Skeletal muscle tissue (tissue), 4 donors: ENCODE data around the gene MAP7. TPM values are rescaled to one million over a fixed set of nuclear protein-coding genes. Genes with fewer than 3 reads are reported as not detected.
"Not testable (repeated sequence)": the region's sequence is repeated elsewhere in the genome, so short reads cannot be mapped to it uniquely, and the experiment has no call there.

ENCODE experiments used
- H3K27ac ChIP-seq: one replicate; pipeline ENCODE4 v1.7.0; 2013; ENCODE audit warnings: mild to moderate bottlenecking, low read depth, low read length, inconsistent platforms
- H3K27me3 ChIP-seq, 3 donors: one replicate each; pipeline ENCODE4 v1.7.0; 2013; ENCODE audit warnings: low read length in 3 of 3; ENCODE audit not compliant: control insufficient read depth in 3 of 3, insufficient read depth in 3 of 3
- H3K36me3 ChIP-seq, 3 donors: one replicate each; pipeline ENCODE4 v1.7.0; 2013; ENCODE audit warnings: low read length in 3 of 3; ENCODE audit not compliant: control insufficient read depth in 3 of 3, insufficient read depth in 3 of 3
- H3K4me1 ChIP-seq, 3 donors: one replicate each; pipeline ENCODE4 v1.7.0; 2013; ENCODE audit warnings: low read length in 3 of 3, mild to moderate bottlenecking in 3 of 3; ENCODE audit not compliant: control insufficient read depth in 3 of 3, insufficient read depth in 3 of 3
- H3K4me3 ChIP-seq, 3 donors: one replicate each; pipeline ENCODE4 v1.7.0; 2013; ENCODE audit warnings: low read length in 3 of 3
- H3K9ac ChIP-seq, 3 donors: one replicate each; pipeline ENCODE4 v1.7.0; 2013; ENCODE audit warnings: low read length in 3 of 3, mild to moderate bottlenecking in 3 of 3, moderate library complexity in 2 of 3, low read depth in 1 of 3
- H3K9me3 ChIP-seq, 3 donors: one replicate each; pipeline ENCODE4 v1.7.0; 2013; ENCODE audit warnings: low read length in 3 of 3; ENCODE audit not compliant: control insufficient read depth in 3 of 3
- total RNA-seq: library from RNA; depleted of rRNA; stranded (reverse); fragments of >200 nt; gene quantifications from one replicate; pipeline ENCODE4 v1.2.3, GENCODE V29; 2014
- donor health status: Osteomylitis.

The MAP7 gene
- total RNA-seq, result under 0.01 TPM

DNA sequence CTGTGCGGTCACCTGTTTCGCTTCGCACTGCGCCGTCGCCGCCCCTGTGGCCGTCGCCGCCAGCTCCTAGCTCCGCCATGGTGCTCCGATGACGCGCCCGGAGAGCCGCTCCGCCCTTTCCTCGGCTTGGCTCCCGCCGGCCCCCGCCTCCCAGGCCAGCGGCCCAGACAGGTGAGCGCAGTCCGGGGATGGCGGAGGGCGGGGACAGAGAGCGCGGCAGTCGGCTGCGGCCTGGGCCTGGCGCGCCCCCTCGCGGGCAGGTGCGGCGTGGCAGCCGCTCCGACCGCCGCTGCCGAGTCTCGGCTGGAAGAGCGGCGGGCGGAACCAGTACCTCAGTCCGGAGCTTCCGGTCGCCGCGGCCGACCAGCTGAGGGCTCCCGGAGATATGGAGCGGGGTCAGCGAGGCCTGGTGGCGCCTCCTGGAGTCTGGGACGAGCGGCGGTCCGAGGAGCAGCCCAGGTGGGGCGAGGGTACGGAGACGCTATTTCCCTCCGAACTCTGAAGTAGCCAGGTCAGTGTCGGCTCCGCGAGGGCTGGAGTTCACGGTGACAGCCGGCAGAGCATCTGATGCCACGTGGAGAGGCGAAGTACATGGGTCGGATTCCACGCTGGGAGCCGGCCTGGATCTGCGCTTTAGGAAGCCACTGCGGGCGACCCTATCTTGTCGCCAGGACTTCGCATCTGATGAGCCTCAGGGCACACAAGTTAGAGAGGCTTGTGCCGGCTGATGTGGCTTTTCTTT is at the start of gene MAP7:
Gene MAP7 (minus strand): TSS at position 93 of the 742 bp plus-strand sequence. CDS start 14 bp downstream, at position 79.
- H3K9me3 ChIP-seq, result no peaks in the 10 kb centered on the region
- H3K27ac ChIP-seq, result no peak within 1 kb of the TSS
- H3K4me3 ChIP-seq, result peak within 1 kb of the TSS; percentile 55 to 77 (median 72)
- H3K27me3 ChIP-seq, result peaks cover 6 to 45% (median 36%) of the 10 kb centered on the region in 3 donors
- peaks cover 6 to 7% (median 6%) of the 10 kb centered on the region in 3 donors for H3K4me1 ChIP-seq
- H3K9ac ChIP-seq, result peak within 1 kb of the TSS in 2 of 3 donors; percentile 25 to 47
- no peaks in the 10 kb centered on the region for H3K36me3 ChIP-seq

DNA sequence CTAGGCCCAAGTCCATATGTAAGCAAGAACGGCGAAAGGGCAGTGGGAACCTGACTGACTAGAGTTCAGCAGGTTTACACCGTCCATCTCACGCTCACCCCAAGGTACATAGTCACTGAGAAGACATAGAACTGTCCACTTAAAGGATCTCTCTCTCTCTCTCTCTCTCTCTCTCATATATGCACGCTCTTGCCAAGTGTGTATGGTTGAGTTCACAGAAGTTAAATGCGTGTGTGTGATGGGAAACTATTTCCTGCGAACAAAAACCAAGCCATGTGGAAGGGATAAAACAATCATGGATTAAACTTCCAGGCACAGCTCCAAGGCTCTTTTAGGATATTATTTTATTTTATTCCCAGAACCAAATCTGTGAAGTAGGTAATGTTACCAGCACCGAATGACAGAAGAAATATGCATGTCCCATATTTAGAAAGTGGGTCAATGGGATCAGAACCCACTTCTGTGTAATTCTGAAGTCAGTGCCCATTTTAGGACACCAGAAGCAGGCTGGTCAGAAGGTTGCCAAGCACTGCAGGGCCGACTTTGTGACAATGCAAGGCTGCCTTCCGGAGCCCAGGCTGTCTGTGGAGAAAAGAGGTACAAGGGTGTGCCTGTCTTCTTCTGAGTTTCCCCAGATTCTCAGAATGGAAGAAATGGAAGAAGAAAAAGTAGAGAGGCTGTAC is 49.2 kb upstream of the MAP7 start:
- Histone ChIP-seq H3K9me3 (no peaks in the 10 kb centered on the region), H3K9ac (peak overlapping the region in 2 of 3 donors; percentile 56 to 60), H3K27me3 (no peaks in the 10 kb centered on the region), H3K27ac (peak overlapping the region; percentile 89), H3K4me1 (peaks cover 6 to 23% (median 12%) of the 10 kb centered on the region in 3 donors), H3K36me3 (no peaks in the 10 kb centered on the region), H3K4me3 (peak overlapping the region in 2 of 3 donors; percentile 37 to 38)

DNA sequence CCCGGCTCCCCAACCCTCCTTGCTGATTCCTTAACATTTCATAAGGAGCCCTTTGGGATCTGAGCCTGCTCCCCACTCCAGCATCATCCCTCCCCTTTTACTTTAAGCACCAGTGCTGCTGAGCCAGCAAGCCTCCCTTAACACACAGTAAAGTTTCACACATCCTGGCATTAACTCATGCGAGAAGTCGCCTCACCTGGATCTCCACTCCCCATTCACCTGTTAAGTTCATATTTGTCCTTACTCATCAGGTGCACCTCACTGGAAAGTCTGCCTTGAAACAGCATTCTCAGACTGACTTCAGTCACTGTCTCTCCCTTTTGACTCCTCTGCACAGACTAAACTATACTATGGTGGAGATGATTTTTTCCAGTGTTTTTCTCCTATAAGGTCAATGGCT is 47.8 kb upstream of the MAP7 start:
- no peak overlapping the region for H3K27ac ChIP-seq
- no peaks in the 10 kb centered on the region for H3K27me3 ChIP-seq
- no peaks in the 10 kb centered on the region for H3K36me3 ChIP-seq
- peaks cover 6 to 32% (median 12%) of the 10 kb centered on the region in 3 donors for H3K4me1 ChIP-seq
- H3K9me3 ChIP-seq, result no peaks in the 10 kb centered on the region
- H3K4me3 ChIP-seq, result no peak overlapping the region
- H3K9ac ChIP-seq, result no peak overlapping the region

DNA sequence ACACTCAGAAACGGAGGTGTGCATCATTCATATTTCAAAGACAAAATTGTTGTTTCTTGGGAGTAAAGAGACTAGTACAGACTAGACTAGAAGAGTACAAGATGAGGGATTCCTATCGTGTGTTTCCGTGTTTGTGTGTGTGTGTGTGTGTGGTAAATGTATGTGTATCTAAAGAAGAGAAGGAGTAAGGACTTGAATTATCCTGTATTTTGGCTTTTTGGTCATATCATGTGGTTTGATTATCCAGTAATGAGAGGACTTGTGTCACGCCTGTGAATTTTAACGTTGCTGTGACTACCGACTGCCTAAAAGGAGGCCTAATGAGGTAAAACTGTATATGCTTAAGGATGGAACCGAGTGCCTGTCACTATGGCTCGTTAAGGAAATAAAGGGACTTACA is 44.4 kb upstream of the MAP7 start:
- H3K27ac ChIP-seq, result no peak overlapping the region
- H3K4me1 ChIP-seq, result peaks cover 3 to 20% (median 5%) of the 10 kb centered on the region in 3 donors
- H3K9ac ChIP-seq, result no peak overlapping the region
- no peaks in the 10 kb centered on the region for H3K9me3 ChIP-seq
- no peak overlapping the region for H3K4me3 ChIP-seq
- H3K27me3 ChIP-seq, result no peaks in the 10 kb centered on the region
- H3K36me3 ChIP-seq, result peaks cover 3 to 14% (median 7%) of the 10 kb centered on the region in 3 donors

GRCh38 chr6:136593748-136594490 is 43.7 kb upstream of the MAP7 start:
- Histone ChIP-seq H3K9ac (no peak overlapping the region), H3K27ac (no peak overlapping the region), H3K4me1 (peaks cover 0 to 15% (median 0%) of the 10 kb centered on the region in 3 donors), H3K36me3 (peaks cover 3 to 15% (median 7%) of the 10 kb centered on the region in 3 donors), H3K27me3 (no peaks in the 10 kb centered on the region), H3K4me3 (no peak overlapping the region), H3K9me3 (no peaks in the 10 kb centered on the region)

DNA sequence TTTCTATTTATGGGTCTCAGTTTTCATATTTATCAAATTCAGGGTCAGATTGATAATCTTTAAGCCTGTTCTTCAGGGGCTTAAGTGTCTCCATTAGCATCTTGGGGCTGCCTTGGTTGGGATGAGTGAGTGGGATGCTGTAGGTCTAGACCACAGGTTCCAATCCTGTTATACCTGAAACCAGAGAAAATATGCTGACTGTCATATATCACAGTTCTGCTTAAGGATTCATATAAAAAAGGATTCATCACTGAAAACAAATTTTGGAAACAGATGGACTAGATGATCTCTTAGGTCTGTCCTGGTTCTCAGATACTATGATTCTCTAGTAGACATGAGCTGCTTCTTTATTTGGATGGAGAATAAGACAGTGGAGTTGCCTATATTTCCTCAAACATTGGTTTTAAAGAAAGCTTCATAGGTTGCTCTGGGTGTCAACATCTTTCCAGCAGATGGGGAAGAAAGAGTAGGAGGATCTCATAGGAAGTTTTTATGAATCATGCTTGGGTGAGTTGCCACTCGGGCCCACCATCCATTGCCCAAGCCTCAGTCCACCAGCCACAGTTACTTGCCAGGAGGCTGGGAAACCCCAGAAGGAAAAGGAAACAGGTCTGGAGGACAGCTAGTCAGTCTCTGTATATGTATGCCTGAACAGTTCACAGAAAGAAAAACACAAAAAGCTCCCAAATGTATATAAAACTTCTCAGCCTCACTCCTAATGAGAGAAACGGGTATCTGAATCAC is 42.9 kb upstream of the MAP7 start:
- no peaks in the 10 kb centered on the region for H3K27me3 ChIP-seq
- no peak overlapping the region for H3K27ac ChIP-seq
- no peak overlapping the region for H3K4me3 ChIP-seq
- peaks cover 3 to 15% (median 7%) of the 10 kb centered on the region in 3 donors for H3K36me3 ChIP-seq
- peaks cover 0 to 10% (median 0%) of the 10 kb centered on the region in 3 donors for H3K4me1 ChIP-seq
- H3K9ac ChIP-seq, result no peak overlapping the region
- no peaks in the 10 kb centered on the region for H3K9me3 ChIP-seq

DNA sequence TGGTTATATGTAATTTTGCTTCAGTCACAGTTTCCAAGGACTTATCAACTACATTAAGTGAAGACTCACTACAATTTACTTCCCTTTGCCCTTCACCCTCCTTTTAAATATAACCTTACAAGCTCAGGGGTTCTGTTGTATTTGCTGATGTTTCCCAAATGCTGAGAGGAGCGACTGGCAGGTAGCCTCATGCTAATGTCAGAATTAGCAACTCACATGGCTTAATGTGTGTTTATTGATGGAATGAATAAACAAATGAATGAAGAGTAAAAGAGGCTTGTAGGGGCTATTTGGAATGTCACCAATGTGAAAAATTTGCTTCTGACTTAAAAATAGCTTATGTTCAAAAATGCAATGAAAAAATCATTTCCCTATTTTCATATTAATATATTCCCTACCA is 41.4 kb upstream of the MAP7 start:
- Histone ChIP-seq H3K4me1 (peaks cover 0 to 12% (median 0%) of the 10 kb centered on the region in 3 donors), H3K4me3 (no peak overlapping the region), H3K27me3 (no peaks in the 10 kb centered on the region), H3K27ac (no peak overlapping the region), H3K9ac (no peak overlapping the region), H3K36me3 (peaks cover 3 to 15% (median 7%) of the 10 kb centered on the region in 3 donors), H3K9me3 (no peaks in the 10 kb centered on the region)

- not testable (repeated sequence) for H3K27ac ChIP-seq, H3K4me3 ChIP-seq, H3K9me3 ChIP-seq, H3K27me3 ChIP-seq, H3K9ac ChIP-seq
- Histone ChIP-seq H3K36me3 (peaks cover 3 to 15% (median 7%) of the 10 kb centered on the region in 3 donors), H3K4me1 (peaks cover 3 to 16% (median 4%) of the 10 kb centered on the region in 3 donors)
These were observed 40.6 kb upstream of the MAP7 start for GRCh38 chr6:136590846-136591245.

DNA sequence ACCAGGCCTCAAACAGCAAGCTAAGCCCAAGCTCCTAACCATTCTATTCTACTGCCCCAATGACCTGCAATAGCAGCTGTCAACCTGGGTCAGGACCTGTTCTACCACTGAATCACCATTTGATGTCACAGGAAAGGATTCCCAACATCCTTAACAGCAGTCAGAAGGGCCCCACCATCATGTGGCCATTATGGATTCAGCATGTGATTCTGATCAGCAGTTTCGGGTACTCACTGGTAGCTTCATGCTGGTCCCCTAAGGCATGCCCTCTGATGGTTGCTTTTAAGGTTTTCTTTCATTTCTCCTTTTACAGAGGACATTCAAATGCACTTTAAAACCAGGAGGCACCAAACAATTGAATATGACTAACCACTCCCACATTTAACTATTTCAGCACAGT is 37.3 kb upstream of the MAP7 start:
- H3K27me3 ChIP-seq, result no peaks in the 10 kb centered on the region
- peaks cover 3 to 6% (median 4%) of the 10 kb centered on the region in 3 donors for H3K4me1 ChIP-seq
- H3K9me3 ChIP-seq, result no peaks in the 10 kb centered on the region
- no peak overlapping the region for H3K9ac ChIP-seq
- H3K27ac ChIP-seq, result no peak overlapping the region
- H3K4me3 ChIP-seq, result no peak overlapping the region
- H3K36me3 ChIP-seq, result peaks cover 3 to 15% (median 6%) of the 10 kb centered on the region in 3 donors
